Measurements from ENCODE around the gene APP. TPM values are rescaled to one million over a fixed set of nuclear protein-coding genes. Genes with fewer than 3 reads are reported as not detected.

APP gene
- total RNA-seq, 2 experiments from 2014 or later: 39.3 to 39.4 TPM

DNA sequence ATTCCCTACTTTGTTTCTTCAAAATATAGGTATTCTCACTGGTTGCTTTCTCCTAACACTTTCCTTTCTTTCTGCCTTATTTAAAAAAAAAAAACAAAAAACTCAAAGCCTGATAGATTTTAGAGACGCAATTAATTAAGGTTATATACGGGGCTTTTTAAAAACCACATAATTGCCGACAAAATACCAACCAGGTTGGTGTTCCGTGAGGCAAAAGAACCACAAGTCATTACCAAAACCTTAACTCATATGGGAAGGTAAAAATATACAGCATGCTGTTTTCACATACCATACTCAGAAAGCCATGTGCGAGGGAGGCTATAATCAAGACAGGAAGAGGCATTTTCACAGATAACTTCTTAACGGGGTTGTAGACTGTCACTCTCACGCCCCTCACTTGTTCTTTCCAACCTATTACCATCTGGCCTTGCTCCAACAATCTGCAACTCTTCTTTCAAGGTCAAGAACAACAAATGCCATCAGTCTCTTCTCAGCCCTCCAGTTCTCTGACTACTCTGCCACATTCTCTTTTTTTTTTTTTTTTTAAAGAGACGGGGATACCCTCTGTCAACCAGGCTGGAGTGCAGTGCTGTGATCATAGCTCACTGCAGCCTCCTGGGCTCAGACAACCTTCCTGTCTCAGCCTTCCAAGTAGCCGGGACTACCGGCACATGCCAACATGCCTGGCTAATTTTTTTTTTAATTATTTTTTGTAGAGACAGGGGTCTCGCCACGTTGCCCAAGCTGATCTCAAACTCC, 102.6 kb downstream of the APP start:
- no peaks in the 10 kb centered on the region for H3K36me3 Mint-ChIP-seq (ENCODE audit: low read depth)
- intact Hi-C loops (cut with micrococcal nuclease): no loop called here
- H3K27ac Mint-ChIP-seq: peak overlapping the region; percentile 53
- POLR2A ChIA-PET: interaction anchor here (0.8 kb wide), 1 partner anchor 36 kb away, joined by 3 read pairs; no protein-coding TSS in a partner anchor
- CTCF ChIA-PET: no interaction called here
- TF ChIP-seq, protein P1, sequence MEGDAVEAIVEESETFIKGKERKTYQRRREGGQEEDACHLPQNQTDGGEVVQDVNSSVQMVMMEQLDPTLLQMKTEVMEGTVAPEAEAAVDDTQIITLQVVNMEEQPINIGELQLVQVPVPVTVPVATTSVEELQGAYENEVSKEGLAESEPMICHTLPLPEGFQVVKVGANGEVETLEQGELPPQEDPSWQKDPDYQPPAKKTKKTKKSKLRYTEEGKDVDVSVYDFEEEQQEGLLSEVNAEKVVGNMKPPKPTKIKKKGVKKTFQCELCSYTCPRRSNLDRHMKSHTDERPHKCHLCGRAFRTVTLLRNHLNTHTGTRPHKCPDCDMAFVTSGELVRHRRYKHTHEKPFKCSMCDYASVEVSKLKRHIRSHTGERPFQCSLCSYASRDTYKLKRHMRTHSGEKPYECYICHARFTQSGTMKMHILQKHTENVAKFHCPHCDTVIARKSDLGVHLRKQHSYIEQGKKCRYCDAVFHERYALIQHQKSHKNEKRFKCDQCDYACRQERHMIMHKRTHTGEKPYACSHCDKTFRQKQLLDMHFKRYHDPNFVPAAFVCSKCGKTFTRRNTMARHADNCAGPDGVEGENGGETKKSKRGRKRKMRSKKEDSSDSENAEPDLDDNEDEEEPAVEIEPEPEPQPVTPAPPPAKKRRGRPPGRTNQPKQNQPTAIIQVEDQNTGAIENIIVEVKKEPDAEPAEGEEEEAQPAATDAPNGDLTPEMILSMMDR (IDR thresholded peaks at IDR 0.05): no peak
- DNase-seq (no peak), ATAC-seq (peak; percentile 57)
- no peaks in the 10 kb centered on the region for H3K9me3 Mint-ChIP-seq
- no peaks in the 10 kb centered on the region for H3K27me3 Mint-ChIP-seq
- peaks cover 44% of the 10 kb centered on the region for H3K4me1 Mint-ChIP-seq (ENCODE audit: low read depth)
- peak overlapping the region; percentile 54 for H3K4me3 Mint-ChIP-seq

GRCh38 chr21:26064506-26064905, 106.1 kb downstream of the APP start:
- CTCF ChIA-PET: no interaction called here
- ATAC-seq (no peak), DNase-seq (no peak)
- no peak overlapping the region for H3K27ac Mint-ChIP-seq
- TF ChIP-seq, protein P1 (IDR thresholded peaks at IDR 0.05): no peak
- no peaks in the 10 kb centered on the region for H3K36me3 Mint-ChIP-seq (ENCODE audit: low read depth)
- H3K27me3 Mint-ChIP-seq: no peaks in the 10 kb centered on the region
- H3K4me3 Mint-ChIP-seq: no peak overlapping the region
- intact Hi-C loops (cut with micrococcal nuclease): no loop called here
- POLR2A ChIA-PET: no interaction called here
- H3K4me1 Mint-ChIP-seq (ENCODE audit: low read depth): peaks cover 22% of the 10 kb centered on the region
- H3K9me3 Mint-ChIP-seq: no peaks in the 10 kb centered on the region

DNA sequence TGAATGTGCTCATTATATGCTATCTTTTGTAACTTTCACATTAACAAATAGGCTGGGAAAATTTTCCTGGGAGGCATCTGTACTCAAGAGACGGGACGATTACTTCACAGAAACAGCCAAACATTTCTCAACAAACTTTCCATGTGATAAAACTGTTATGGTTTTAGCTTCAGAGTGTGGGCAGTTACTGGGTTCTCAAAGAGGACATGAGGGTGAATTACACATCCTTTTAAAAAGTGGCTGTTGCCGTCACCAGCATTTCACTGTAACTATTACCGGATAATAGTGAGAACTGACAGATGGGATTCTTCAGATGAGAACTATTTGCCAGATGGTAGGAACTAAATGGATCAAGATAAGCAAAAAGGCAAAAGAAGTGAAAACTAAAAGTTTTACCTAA, 109.1 kb downstream of the APP start:
- Mint-ChIP-seq H3K27ac (no peak overlapping the region), H3K9me3 (no peaks in the 10 kb centered on the region), H3K4me3 (no peak overlapping the region), H3K36me3 (ENCODE audit: low read depth) (no peaks in the 10 kb centered on the region), H3K27me3 (no peaks in the 10 kb centered on the region), H3K4me1 (ENCODE audit: low read depth) (peaks cover 2% of the 10 kb centered on the region)
- ATAC-seq: no peak
- CTCF ChIA-PET: no interaction called here
- intact Hi-C loops (cut with micrococcal nuclease): no loop called here
- TF ChIP-seq, protein P1 (IDR thresholded peaks at IDR 0.05): no peak
- POLR2A ChIA-PET: no interaction called here
- DNase-seq: no peak

GRCh38 chr21:26060335-26061115, 110.0 kb downstream of the APP start:
- H3K36me3 Mint-ChIP-seq (ENCODE audit: low read depth): no peaks in the 10 kb centered on the region
- H3K27ac Mint-ChIP-seq: no peak overlapping the region
- ATAC-seq: no peak
- ChIA-PET CTCF (no interaction called here), POLR2A (interaction anchor here (0.6 kb wide), 1 partner anchor 14 kb away, joined by 4 read pairs; no protein-coding TSS in a partner anchor)
- TF ChIP-seq, protein P1 (IDR thresholded peaks at IDR 0.05): no peak
- no peak for DNase-seq
- H3K4me1 Mint-ChIP-seq (ENCODE audit: low read depth): no peaks in the 10 kb centered on the region
- H3K27me3 Mint-ChIP-seq: no peaks in the 10 kb centered on the region
- no peak overlapping the region for H3K4me3 Mint-ChIP-seq
- H3K9me3 Mint-ChIP-seq: no peaks in the 10 kb centered on the region
- intact Hi-C loops (cut with micrococcal nuclease): no loop called here

Data from activated CD8-positive, alpha-beta T cell treated with anti-CD3 and anti-CD28 coated beads for 36 hours (primary cell).